RWPE2 (cell line): ENCODE results near the gene MCM3AP.

Experiments used
- ATAC-seq: fragments of 200-7000 bp; cut with Tn5 transposase; 3 replicates; pipeline ENCODE4 v1.9.1; 2021; ENCODE audit warnings: low read depth
- DNase-seq: peaks from one replicate; pipeline ENCODE4 v3.0.0-alpha.2; 2020; ENCODE audit warnings: low spot score
- H3K27ac ChIP-seq: fragments of 450-650 bp; 2 replicates; pipeline ENCODE4 v1.5.1; 2017; ENCODE audit warnings: mild to moderate bottlenecking; ENCODE audit not compliant: poor library complexity, severe bottlenecking
- H3K27me3 ChIP-seq: fragments of 250-450 bp; sonication (Bioruptor Pico); 2 replicates; pipeline ENCODE4 v1.5.1; 2021; ENCODE audit warnings: mild to moderate bottlenecking, moderate library complexity; ENCODE audit not compliant: insufficient read depth, poor library complexity, severe bottlenecking
- H3K36me3 ChIP-seq: fragments of 250-450 bp; sonication (Bioruptor Pico); 2 replicates; pipeline ENCODE4 v1.5.1; 2020; ENCODE audit warnings: low read depth, mild to moderate bottlenecking, moderate library complexity
- H3K4me1 ChIP-seq: fragments of 250-450 bp; sonication (Bioruptor Pico); 2 replicates; pipeline ENCODE4 v1.5.1; 2021; ENCODE audit warnings: mild to moderate bottlenecking, moderate library complexity; ENCODE audit not compliant: insufficient read depth, poor library complexity, severe bottlenecking
- H3K4me3 ChIP-seq: fragments of 250-450 bp; sonication (Bioruptor Pico); 2 replicates; pipeline ENCODE4 v1.5.1; 2021; ENCODE audit warnings: mild to moderate bottlenecking, moderate library complexity; ENCODE audit not compliant: severe bottlenecking
- H3K9me3 ChIP-seq: fragments of 250-450 bp; sonication (Bioruptor Pico); 2 replicates; pipeline ENCODE4 v1.5.1; 2021; ENCODE audit warnings: mild to moderate bottlenecking, moderate library complexity; ENCODE audit not compliant: severe bottlenecking
- TF ChIP-seq, protein P1 (sequence below): fragments of 450-650 bp; IDR thresholded peaks from one replicate; pipeline ENCODE4 v1.5.1; 2017; ENCODE audit warnings: mild to moderate bottlenecking, moderate library complexity; ENCODE audit not compliant: poor library complexity, severe bottlenecking

The MCM3AP gene

DNA sequence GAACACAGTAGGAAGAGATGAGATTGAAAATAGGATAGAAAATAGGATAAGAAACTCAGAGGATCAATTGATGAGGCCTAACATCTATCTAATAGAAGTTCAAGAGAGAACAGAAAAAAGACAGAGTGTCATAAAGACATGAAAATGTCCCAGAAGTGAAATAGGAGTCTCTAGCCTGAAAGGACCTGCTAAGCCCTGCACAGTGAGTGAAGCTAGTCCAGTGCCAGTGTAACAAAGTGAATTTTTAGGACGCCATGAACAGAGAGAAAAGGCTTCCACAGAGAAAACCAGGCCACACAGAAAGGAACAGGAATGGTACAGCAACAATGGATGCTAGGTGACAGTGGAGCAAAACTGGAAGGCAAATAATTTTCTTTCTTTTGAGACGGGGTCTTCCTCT lies 36.6 kb downstream of the MCM3AP start:
- Histone ChIP-seq H3K9me3 (no peaks in the 10 kb centered on the region), H3K4me3 (no peak overlapping the region), H3K27ac (no peak overlapping the region), H3K36me3 (peaks cover 95% of the 10 kb centered on the region), H3K27me3 (no peaks in the 10 kb centered on the region), H3K4me1 (peaks cover 6% of the 10 kb centered on the region)
- TF ChIP-seq, protein P1, sequence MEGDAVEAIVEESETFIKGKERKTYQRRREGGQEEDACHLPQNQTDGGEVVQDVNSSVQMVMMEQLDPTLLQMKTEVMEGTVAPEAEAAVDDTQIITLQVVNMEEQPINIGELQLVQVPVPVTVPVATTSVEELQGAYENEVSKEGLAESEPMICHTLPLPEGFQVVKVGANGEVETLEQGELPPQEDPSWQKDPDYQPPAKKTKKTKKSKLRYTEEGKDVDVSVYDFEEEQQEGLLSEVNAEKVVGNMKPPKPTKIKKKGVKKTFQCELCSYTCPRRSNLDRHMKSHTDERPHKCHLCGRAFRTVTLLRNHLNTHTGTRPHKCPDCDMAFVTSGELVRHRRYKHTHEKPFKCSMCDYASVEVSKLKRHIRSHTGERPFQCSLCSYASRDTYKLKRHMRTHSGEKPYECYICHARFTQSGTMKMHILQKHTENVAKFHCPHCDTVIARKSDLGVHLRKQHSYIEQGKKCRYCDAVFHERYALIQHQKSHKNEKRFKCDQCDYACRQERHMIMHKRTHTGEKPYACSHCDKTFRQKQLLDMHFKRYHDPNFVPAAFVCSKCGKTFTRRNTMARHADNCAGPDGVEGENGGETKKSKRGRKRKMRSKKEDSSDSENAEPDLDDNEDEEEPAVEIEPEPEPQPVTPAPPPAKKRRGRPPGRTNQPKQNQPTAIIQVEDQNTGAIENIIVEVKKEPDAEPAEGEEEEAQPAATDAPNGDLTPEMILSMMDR = no peak
- DNase-seq = no peak
- ATAC-seq = no peak

DNA sequence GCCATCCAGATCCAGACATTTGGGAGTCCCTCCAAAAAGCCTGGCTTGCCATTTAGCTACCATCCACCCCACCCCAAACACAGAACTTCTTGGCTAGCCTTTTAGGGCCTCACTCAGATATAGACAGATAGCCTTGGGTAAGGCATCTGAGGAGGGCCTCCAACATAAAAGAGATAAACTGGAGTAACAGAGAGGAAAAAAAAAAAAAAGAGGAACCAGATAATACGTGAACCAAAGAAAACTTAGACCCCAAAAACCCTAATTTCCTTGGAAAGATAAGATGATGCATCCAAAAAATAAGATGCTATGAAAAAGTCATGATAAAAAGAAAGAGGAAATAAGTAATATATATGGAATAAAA lies 37.0 kb downstream of the MCM3AP start:
- Histone ChIP-seq H3K27me3 (no peaks in the 10 kb centered on the region), H3K27ac (no peak overlapping the region), H3K4me1 (peaks cover 6% of the 10 kb centered on the region), H3K36me3 (peaks cover 97% of the 10 kb centered on the region), H3K9me3 (no peaks in the 10 kb centered on the region), H3K4me3 (no peak overlapping the region)
- TF ChIP-seq, protein P1 = no peak
- ATAC-seq (no peak), DNase-seq (no peak)

DNA sequence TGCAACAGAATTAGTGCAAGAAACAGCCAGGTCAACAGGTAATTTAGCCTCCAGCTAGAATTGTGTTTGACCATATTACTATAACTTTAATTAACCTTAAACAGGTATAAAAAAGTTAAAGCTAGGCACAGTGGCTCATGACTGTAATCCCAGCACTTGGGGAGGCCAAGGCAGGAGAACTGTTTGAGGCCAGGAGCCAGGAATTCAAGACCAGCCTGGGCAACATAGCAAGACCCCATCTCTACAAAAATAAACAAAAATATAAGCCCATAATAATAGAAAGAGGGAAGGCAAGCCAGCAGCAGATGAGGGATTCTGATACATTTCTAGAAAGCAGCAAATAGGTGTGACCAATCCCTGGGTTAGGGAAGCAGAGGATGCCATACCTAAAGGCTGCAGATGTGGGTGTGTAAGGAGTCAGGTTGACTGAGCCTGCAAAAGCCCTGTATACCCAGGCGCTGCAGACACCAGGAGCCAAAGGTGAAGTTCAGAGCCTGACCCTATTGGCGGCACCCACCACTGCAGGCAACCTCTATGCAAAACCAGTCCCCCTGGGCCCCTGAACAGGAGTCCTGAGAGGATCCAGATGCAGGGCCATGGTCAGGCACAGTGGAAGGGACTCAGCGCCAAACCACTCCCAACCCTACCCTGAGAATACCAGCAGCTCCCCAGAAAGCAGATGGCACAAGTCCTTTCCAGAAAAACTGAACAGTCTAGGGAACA lies 37.6 kb downstream of the MCM3AP start:
- Histone ChIP-seq H3K27ac (no peak overlapping the region), H3K4me1 (peaks cover 6% of the 10 kb centered on the region), H3K9me3 (no peaks in the 10 kb centered on the region), H3K27me3 (no peaks in the 10 kb centered on the region), H3K4me3 (no peak overlapping the region), H3K36me3 (peaks cover 97% of the 10 kb centered on the region)
- ATAC-seq = no peak
- DNase-seq = no peak
- TF ChIP-seq, protein P1 = no peak

DNA sequence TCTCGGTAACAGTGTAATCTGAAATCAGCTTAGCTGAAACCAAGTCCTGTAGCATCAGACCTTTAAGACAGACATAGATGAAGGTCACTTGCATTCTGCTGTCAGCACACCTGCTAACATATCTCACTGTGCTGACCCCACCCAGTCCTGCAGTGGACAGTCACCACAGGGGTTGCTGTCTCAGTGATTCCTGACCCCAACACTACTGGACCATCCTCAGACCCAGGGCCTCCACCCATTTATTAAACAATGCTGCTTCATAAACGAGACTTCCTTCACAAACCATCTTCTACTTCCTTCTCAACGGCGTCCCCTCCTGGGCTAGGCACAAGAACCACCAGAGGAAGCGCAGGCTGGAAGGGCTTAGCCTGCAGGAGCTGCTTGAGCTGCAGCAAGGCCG lies 39.1 kb downstream of the MCM3AP start:
- TF ChIP-seq, protein P1 = no peak
- no peaks in the 10 kb centered on the region for H3K9me3 ChIP-seq
- no peak overlapping the region for H3K4me3 ChIP-seq
- H3K4me1 ChIP-seq = no peaks in the 10 kb centered on the region
- H3K27me3 ChIP-seq = no peaks in the 10 kb centered on the region
- no peak for ATAC-seq
- H3K36me3 ChIP-seq = peaks cover 99% of the 10 kb centered on the region
- DNase-seq = no peak
- H3K27ac ChIP-seq = no peak overlapping the region

DNA sequence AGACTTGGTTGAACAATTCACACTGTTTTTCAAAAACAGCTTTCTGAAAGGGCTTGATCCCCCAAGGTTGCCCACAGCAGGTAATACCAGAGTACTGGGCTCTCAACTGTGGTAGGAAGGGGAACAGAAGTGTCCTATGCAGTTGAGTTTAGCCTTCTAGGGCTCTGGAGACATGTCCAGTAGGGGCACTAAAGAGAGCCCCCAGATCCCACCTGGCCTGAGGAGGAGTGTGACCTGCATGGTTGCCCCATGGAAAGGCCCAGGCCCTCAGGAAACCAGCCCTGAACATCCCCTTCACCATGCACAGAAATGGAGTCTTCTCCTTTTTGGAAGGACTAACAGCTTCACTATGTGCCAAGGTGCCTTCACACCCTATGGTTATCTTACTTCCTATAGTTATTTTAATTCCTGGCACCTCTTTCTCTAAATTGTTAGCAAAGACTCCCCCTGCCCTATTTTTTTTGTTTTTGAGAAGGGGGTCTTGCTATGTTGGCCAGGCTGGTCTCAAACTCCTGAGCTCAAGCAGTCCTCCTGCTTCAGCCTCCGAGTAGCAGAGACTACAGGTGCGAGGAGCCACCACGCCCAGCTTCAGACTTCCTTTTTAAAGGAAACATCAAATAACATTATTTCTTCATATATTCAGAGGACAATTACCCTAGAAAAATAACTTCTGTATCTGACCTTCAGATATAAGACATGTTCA lies 40.0 kb downstream of the MCM3AP start:
- Histone ChIP-seq H3K27ac (no peak overlapping the region), H3K36me3 (peaks cover 99% of the 10 kb centered on the region), H3K9me3 (no peaks in the 10 kb centered on the region), H3K27me3 (no peaks in the 10 kb centered on the region), H3K4me3 (no peak overlapping the region), H3K4me1 (no peaks in the 10 kb centered on the region)
- TF ChIP-seq, protein P1 = no peak
- DNase-seq (no peak), ATAC-seq (no peak)
